ENCODE measurements around the gene HAND2. TPM values are rescaled to one million over a fixed set of nuclear protein-coding genes. Genes with fewer than 3 reads are reported as not detected.
A peak's percentile ranks its signal among the peaks of the same experiment; 100 is the strongest.

Gene HAND2
- total RNA-seq, 1 donor from 2014 or later = 26.0 TPM

DNA sequence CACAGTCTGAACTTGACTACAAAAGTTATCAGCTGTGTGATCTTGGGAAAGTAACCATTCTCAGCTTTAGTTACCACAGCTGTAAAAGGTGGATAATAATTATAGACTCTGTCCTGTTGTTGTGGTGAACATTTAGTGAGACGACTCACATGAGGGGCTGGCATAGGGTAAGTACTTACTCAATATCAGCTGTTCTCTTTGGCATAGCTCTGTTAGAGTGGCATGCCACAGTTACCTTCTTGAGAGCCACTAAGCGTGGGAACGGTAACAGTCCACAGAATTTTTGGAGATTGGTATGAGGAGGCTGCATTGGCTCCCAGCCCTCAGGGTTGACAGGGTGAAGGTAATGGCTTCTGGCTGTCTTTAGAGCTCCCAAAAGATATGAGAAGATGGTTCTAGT is 13.2 kb upstream of the HAND2 start:
- no peaks in the 10 kb centered on the region for H3K36me3 ChIP-seq
- no peak for TF ChIP-seq POLR2A (IDR thresholded peaks at IDR 0.05)
- no peak for TF ChIP-seq POLR2AphosphoS5 (IDR thresholded peaks at IDR 0.05; ENCODE audit: insufficient read depth in 1 of 2, low read depth in 1 of 2)
- no peak overlapping the region for H3K27ac ChIP-seq
- peaks cover 6% of the 10 kb centered on the region for H3K4me1 ChIP-seq
- H3K9me3 ChIP-seq = no peaks in the 10 kb centered on the region
- no peaks in the 10 kb centered on the region for H3K27me3 ChIP-seq
- H3K4me3 ChIP-seq = no peak overlapping the region
- intact Hi-C loops (cut with DNase I) = no loop called here
- no peak for DNase-seq (ENCODE audit: extremely low spot score in 2 of 2)

DNA sequence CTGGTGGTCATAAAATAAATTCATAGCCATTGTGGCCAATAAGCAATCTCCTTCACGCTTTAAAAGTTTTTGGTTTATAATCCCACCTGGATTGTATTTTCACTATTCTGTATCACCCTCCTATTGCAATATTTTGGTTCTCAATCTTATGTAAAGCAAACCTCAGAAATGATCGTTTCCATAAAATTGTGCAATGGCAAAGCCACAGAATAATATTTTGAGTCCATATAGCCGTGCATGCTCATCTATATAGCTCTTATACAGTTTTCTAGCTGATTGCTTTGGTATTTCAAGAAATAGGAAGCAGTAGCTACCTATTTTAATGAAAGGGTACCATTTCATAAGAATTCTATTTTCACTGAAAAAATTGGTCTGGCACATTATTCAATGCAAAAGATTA is 10.0 kb upstream of the HAND2 start:
- DNase-seq (ENCODE audit: extremely low spot score in 2 of 2) = no peak
- no peaks in the 10 kb centered on the region for H3K9me3 ChIP-seq
- TF ChIP-seq, protein P1, sequence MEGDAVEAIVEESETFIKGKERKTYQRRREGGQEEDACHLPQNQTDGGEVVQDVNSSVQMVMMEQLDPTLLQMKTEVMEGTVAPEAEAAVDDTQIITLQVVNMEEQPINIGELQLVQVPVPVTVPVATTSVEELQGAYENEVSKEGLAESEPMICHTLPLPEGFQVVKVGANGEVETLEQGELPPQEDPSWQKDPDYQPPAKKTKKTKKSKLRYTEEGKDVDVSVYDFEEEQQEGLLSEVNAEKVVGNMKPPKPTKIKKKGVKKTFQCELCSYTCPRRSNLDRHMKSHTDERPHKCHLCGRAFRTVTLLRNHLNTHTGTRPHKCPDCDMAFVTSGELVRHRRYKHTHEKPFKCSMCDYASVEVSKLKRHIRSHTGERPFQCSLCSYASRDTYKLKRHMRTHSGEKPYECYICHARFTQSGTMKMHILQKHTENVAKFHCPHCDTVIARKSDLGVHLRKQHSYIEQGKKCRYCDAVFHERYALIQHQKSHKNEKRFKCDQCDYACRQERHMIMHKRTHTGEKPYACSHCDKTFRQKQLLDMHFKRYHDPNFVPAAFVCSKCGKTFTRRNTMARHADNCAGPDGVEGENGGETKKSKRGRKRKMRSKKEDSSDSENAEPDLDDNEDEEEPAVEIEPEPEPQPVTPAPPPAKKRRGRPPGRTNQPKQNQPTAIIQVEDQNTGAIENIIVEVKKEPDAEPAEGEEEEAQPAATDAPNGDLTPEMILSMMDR (IDR thresholded peaks at IDR 0.05) = no peak
- TF ChIP-seq POLR2A (IDR thresholded peaks at IDR 0.05) = no peak
- TF ChIP-seq POLR2AphosphoS5 (IDR thresholded peaks at IDR 0.05; ENCODE audit: insufficient read depth in 1 of 2, low read depth in 1 of 2) = no peak
- no peaks in the 10 kb centered on the region for H3K36me3 ChIP-seq
- peak overlapping the region; percentile 65 for H3K27ac ChIP-seq
- H3K4me3 ChIP-seq = no peak overlapping the region
- peaks cover 9% of the 10 kb centered on the region for H3K4me1 ChIP-seq
- intact Hi-C loops (cut with DNase I) = no loop called here
- H3K27me3 ChIP-seq = no peaks in the 10 kb centered on the region

DNA sequence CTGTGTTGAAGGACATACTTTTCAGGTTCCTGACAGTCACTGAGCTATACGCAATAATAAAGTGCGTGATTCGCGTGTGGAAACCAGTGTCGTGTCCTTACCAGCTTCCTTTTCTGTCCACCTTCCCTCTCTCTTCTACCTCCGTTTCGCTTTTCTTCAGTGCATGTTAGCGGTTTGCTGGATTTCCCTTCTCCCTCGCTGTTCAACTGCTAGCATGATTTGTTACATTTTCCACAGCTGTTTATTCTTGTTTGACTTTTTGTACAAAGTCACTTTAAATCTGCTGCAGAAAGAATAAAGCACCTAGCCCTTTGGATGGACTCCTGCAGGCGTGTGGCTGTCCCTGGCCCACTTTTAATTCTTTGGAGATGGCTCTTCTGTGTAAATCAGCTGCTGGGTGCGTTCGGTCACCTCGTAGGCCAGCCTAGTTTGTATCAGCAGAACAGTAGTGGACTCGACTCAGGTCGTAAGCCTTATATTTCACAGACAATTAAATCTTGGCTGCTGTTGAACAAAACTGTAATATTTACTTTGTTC is 8.9 kb upstream of the HAND2 start:
- peak overlapping the region; percentile 65 for H3K27ac ChIP-seq
- peaks cover 9% of the 10 kb centered on the region for H3K4me1 ChIP-seq
- DNase-seq (ENCODE audit: extremely low spot score in 2 of 2) = no peak
- TF ChIP-seq, protein P1 (IDR thresholded peaks at IDR 0.05) = no peak
- TF ChIP-seq POLR2AphosphoS5 (IDR thresholded peaks at IDR 0.05; ENCODE audit: insufficient read depth in 1 of 2, low read depth in 1 of 2) (no peak), POLR2A (IDR thresholded peaks at IDR 0.05) (no peak)
- no peaks in the 10 kb centered on the region for H3K9me3 ChIP-seq
- H3K4me3 ChIP-seq = peak overlapping the region; percentile 39 to 45
- intact Hi-C loops (cut with DNase I) = no loop called here
- no peaks in the 10 kb centered on the region for H3K27me3 ChIP-seq
- no peaks in the 10 kb centered on the region for H3K36me3 ChIP-seq

DNA sequence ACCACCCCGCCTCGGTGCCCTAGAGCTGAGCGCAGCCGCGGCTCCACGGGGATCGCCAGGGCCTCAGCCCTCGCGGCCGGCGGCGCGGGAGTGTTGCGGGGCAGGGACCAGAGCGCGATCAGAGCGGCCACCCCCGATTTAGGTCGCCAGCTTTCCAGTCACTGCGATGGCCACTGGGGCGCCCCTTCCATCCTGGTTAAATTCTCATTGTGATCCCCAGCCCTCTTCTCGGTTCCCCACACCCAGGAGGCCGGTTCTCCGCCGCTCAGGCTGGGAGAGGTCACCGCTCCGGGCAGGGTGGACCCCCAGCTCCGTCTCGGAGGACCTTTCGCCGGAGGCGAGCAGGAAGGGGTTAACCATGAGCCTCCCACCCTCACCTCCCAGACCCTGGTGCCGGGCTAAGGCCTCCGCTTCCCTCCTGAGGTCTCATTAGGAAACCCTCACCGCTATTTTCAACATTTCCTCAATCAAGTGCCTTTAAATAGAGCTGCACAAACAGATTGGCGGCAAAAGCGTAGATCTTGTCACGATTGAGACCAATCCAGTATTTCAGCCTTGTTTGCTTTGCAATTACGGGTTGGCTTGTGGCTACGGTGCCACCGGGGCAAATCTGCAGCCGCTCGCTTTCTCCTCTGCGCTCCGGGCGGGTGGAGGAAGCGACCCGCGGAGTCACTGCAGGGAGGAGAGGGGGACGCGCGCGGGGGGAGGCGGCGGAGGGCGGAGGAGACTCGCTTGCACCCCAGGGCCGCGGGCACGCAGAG is 8.3 kb upstream of the HAND2 start:
- H3K27ac ChIP-seq = peak overlapping the region; percentile 65
- peak in 1 of 2 donors; percentile 32 for TF ChIP-seq POLR2AphosphoS5 (IDR thresholded peaks at IDR 0.05; ENCODE audit: insufficient read depth in 1 of 2, low read depth in 1 of 2)
- TF ChIP-seq, protein P1 (IDR thresholded peaks at IDR 0.05) = no peak
- TF ChIP-seq POLR2A (IDR thresholded peaks at IDR 0.05) = no peak
- intact Hi-C loops (cut with DNase I) = no loop called here
- H3K9me3 ChIP-seq = no peaks in the 10 kb centered on the region
- DNase-seq (ENCODE audit: extremely low spot score in 2 of 2) = no peak
- H3K4me3 ChIP-seq = peak overlapping the region; percentile 39 to 45
- H3K4me1 ChIP-seq = peaks cover 9% of the 10 kb centered on the region
- H3K27me3 ChIP-seq = no peaks in the 10 kb centered on the region
- no peaks in the 10 kb centered on the region for H3K36me3 ChIP-seq

DNA sequence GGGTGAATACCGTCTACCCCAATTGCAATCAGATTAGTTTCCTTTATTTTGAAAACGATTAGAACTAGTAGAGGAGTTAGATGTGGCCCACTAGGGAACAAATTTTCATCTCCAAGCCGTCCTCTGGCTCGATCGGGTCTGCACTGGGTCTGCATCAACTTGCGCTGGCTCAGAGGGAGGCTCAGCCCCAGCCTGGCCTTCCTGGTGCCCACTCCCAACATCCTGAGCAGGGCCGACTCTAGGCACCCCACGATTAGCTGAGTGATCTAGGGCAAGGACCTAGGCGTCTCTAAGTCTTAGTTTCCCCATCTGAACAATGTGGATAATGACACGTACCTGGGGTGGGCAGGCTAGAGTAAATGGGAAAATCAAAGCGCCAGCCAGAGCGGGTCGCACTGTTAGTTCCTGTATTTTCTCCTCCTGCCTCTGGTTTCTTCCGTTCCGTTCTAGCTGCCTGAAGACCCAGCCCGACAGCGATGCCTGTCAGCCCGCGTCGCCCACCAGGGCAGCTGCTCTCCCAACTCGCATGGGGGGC is 7.7 kb upstream of the HAND2 start:
- Histone ChIP-seq H3K9me3 (no peaks in the 10 kb centered on the region), H3K27ac (peak overlapping the region; percentile 65), H3K27me3 (no peaks in the 10 kb centered on the region), H3K4me3 (peak overlapping the region; percentile 39 to 45), H3K4me1 (peaks cover 9% of the 10 kb centered on the region), H3K36me3 (no peaks in the 10 kb centered on the region)
- TF ChIP-seq, protein P1 (IDR thresholded peaks at IDR 0.05) = no peak
- TF ChIP-seq POLR2AphosphoS5 (IDR thresholded peaks at IDR 0.05; ENCODE audit: insufficient read depth in 1 of 2, low read depth in 1 of 2) (no peak), POLR2A (IDR thresholded peaks at IDR 0.05) (no peak)
- intact Hi-C loops (cut with DNase I) = no loop called here
- DNase-seq (ENCODE audit: extremely low spot score in 2 of 2) = no peak

Data from vagina (tissue), 2 donors.